K562 (cell line): Measurements from ENCODE around the gene EIF4E1B. TPM values are rescaled to one million over a fixed set of nuclear protein-coding genes. Genes with fewer than 3 reads are reported as not detected.

Source experiments
- ATAC-seq: fragments of 200-7000 bp; cut with Tn5 transposase; 3 replicates; pipeline ENCODE4 v1.9.1; 2020; ENCODE audit warnings: moderate library complexity
- BruUV-seq: library from RNA; stranded (reverse); fragments of 400-500 nt; replicated peaks from 2 replicates; lab custom pipeline; 2021; lab: Mats Ljungman, UMichigan
- CTCF ChIA-PET: fragments of 300-600 bp; formaldehyde crosslinking; extraction: SDS; loops from one replicate; lab custom pipeline; 2021; ENCODE audit warnings: low intra/inter-chr PET ratio; lab: Yijun Ruan, JAX
- POLR2A ChIA-PET: fragments of 300-600, 350-650 bp; sonication (Branson Sonifier 250); formaldehyde crosslinking; extraction: SDS; loops from one replicate; lab custom pipeline; 2021; ENCODE audit warnings: antibody characterized with exemption, inconsistent platforms; lab: Yijun Ruan, JAX
- DNase-seq, 4 experiments: peaks; one replicate each; pipeline versions ENCODE4 v3.0.0 to v3.0.0-alpha.2; 2011 to 2018; ENCODE audit warnings: low spot score in 3 of 4, mixed read lengths in 3 of 4; ENCODE audit errors: extremely low read depth in 1 of 4
- FAIRE-seq: peaks from 2 replicates; lab custom pipeline; 2011; peaks lifted over from hg19 to GRCh38; lab: Jason Lieb, UNC
- H2AFZ ChIP-seq: 2 replicates; pipeline ENCODE4 v1.6.0; 2011; ENCODE audit warnings: low read depth, low read length, control low read depth, inconsistent platforms
- H3K27ac ChIP-seq: fragments of 200-600 bp; 3 replicates; pipeline ENCODE4 v1.8.0; 2011; ENCODE audit warnings: low read depth, mild to moderate bottlenecking, control low read depth, inconsistent platforms, low read length, moderate library complexity, mixed read lengths; ENCODE audit errors: extremely low read depth
- H3K27me3 ChIP-seq, 2 experiments: fragments of 300-600 bp in 1 of 2; 2 replicates in 1 of 2; 3 replicates in 1 of 2; pipeline versions ENCODE4 v1.6.0 to v1.8.0; 2011; ENCODE audit warnings: inconsistent platforms in 2 of 2, low read length in 2 of 2, mild to moderate bottlenecking in 1 of 2, mixed read lengths in 1 of 2, moderate library complexity in 1 of 2; ENCODE audit not compliant: control insufficient read depth in 2 of 2, insufficient read depth in 2 of 2
- H3K36me3 ChIP-seq: fragments of 300-600 bp; 3 replicates; pipeline ENCODE4 v1.8.0; 2011; ENCODE audit warnings: mild to moderate bottlenecking, low read length, inconsistent platforms; ENCODE audit not compliant: control insufficient read depth, insufficient read depth
- H3K4me1 ChIP-seq, 2 experiments: fragments of 200-600 bp in 1 of 2; replicated peaks in 1 of 2; 2 replicates in 1 of 2; 3 replicates in 1 of 2; pipeline versions ENCODE4 v1.5.1 to v1.8.0; 2011; ENCODE audit warnings: inconsistent platforms in 2 of 2, low read length in 2 of 2, mild to moderate bottlenecking in 1 of 2, mixed read lengths in 1 of 2, moderate library complexity in 1 of 2; ENCODE audit not compliant: control insufficient read depth in 2 of 2, insufficient read depth in 2 of 2
- H3K4me2 ChIP-seq: 2 replicates; pipeline ENCODE4 v1.6.1; 2011; ENCODE audit warnings: low read length, control low read depth, inconsistent platforms, mixed read lengths; ENCODE audit not compliant: insufficient read depth
- H3K4me3 ChIP-seq: fragments of 200-600 bp; sonication (generic), shearing (Covaris generic); 2 replicates; pipeline ENCODE4 v1.5.1; 2016; ENCODE audit warnings: control low read depth, inconsistent platforms
- H3K79me2 ChIP-seq: fragments of 200-600 bp; 3 replicates; pipeline ENCODE4 v1.8.0; 2011; ENCODE audit warnings: low read length, inconsistent platforms; ENCODE audit not compliant: control insufficient read depth, insufficient read depth
- H3K9ac ChIP-seq, 2 experiments: 2 replicates each; pipeline versions ENCODE4 v1.6.0 to v1.6.1; 2011; ENCODE audit warnings: low read depth in 2 of 2, low read length in 2 of 2, control low read depth in 1 of 2, inconsistent platforms in 1 of 2, mild to moderate bottlenecking in 1 of 2, mixed read lengths in 1 of 2; ENCODE audit not compliant: insufficient read depth in 1 of 2
- H3K9me1 ChIP-seq: one replicate; pipeline ENCODE4 v1.6.0; 2011; ENCODE audit warnings: inconsistent platforms, mild to moderate bottlenecking, low read length, moderate library complexity; ENCODE audit not compliant: control insufficient read depth, insufficient read depth
- H3K9me3 ChIP-seq: replicated peaks from 2 replicates; pipeline ENCODE4 v1.5.1; 2011; ENCODE audit warnings: low read depth, low read length, inconsistent platforms; ENCODE audit not compliant: control insufficient read depth, insufficient read depth
- H4K20me1 ChIP-seq: replicated peaks from 2 replicates; pipeline ENCODE4 v1.6.1; 2011; ENCODE audit warnings: low read length, inconsistent platforms, mixed read lengths; ENCODE audit not compliant: control insufficient read depth, insufficient read depth
- BRCA1 ChIP-seq, 2 experiments: fragments of 450-650 bp in 1 of 2; sonication (generic) in 1 of 2; formaldehyde crosslinking in 1 of 2; IDR thresholded peaks; 2 replicates each; pipeline versions ENCODE4 v1.5.0 to v1.6.1; 2017 to 2020; ENCODE audit warnings: mild to moderate bottlenecking in 1 of 2, missing genetic modification reagents in 1 of 2
- ELF1 ChIP-seq: fragments of 200-800 bp; sonication (Bioruptor generic); IDR thresholded peaks from 2 replicates; pipeline ENCODE4 v1.6.1; 2016; ENCODE audit warnings: missing genetic modification characterization, missing compliant biosample characterization
- HMGN3 ChIP-seq: IDR thresholded peaks from 2 replicates; pipeline ENCODE4 v1.6.1; 2011; ENCODE audit warnings: borderline replicate concordance, low read depth, mild to moderate bottlenecking, mixed read lengths, low read length; ENCODE audit not compliant: insufficient read length; ENCODE audit errors: extremely low read depth
- ZBTB43 ChIP-seq: sonication (generic); formaldehyde crosslinking; IDR thresholded peaks from 2 replicates; pipeline ENCODE4 v1.8.0; 2023; ENCODE audit warnings: mild to moderate bottlenecking, missing genetic modification reagents
- WGBS: fragments of 100-300 bp; shearing (Covaris generic); methylation state at CpG from one replicate; pipeline ENCODE4 v1.1.6; 2016; ENCODE audit warnings: low coverage, mixed read lengths; ENCODE audit not compliant: insufficient coverage; ENCODE audit errors: missing lambda C conversion rate; 5-methylcytosine and 5-hydroxymethylcytosine counted together
- in situ Hi-C: fragments of 300-500 bp; cut with MboI; formaldehyde crosslinking; loops from 4 replicates; pipeline ENCODE4 v1.15.0; 2018; ENCODE audit warnings: inconsistent platforms, mixed read lengths
- intact Hi-C: fragments of 100-400 bp; cut with micrococcal nuclease; formaldehyde crosslinking; loops from 2 replicates; pipeline ENCODE4 v1.14.2; 2022
- polyA plus RNA-seq, 8 experiments: library from polyadenylated mRNA; depleted of rRNA in 4 of 8; stranded (reverse) in 5 of 8; unstranded in 3 of 8; fragments of >200 nt; fragmentation: Nextera tagmentation in 2 of 8; fragmentation: Illumina TruSeq in 1 of 8; extraction: Ambion mirVana in 2 of 8; extraction: Trizol in 1 of 8; gene quantifications; 2 replicates each; pipeline versions ENCODE4 v1.2.1 to v1.2.3, GENCODE V29; 2011 to 2014; ENCODE audit warnings: inconsistent platforms in 1 of 8, missing spikeins in 1 of 8
- total RNA-seq, 7 experiments: library from RNA; depleted of rRNA in 6 of 7; stranded (reverse); fragments of >200 nt in 6 of 7; fragmentation: Illumina TruSeq in 2 of 7; extraction: Trizol in 2 of 7; gene quantifications; 2 replicates each; pipeline versions ENCODE4 v1.2.1 to v1.2.3, GENCODE V29; 2011 to 2021; ENCODE audit warnings: low replicate concordance in 1 of 7

The EIF4E1B gene
- total and polyA plus RNA-seq, 9 of the 15 experiments (the other 6 are each of a cell fraction or from before 2014, with no cell fraction given), result not detected

DNA sequence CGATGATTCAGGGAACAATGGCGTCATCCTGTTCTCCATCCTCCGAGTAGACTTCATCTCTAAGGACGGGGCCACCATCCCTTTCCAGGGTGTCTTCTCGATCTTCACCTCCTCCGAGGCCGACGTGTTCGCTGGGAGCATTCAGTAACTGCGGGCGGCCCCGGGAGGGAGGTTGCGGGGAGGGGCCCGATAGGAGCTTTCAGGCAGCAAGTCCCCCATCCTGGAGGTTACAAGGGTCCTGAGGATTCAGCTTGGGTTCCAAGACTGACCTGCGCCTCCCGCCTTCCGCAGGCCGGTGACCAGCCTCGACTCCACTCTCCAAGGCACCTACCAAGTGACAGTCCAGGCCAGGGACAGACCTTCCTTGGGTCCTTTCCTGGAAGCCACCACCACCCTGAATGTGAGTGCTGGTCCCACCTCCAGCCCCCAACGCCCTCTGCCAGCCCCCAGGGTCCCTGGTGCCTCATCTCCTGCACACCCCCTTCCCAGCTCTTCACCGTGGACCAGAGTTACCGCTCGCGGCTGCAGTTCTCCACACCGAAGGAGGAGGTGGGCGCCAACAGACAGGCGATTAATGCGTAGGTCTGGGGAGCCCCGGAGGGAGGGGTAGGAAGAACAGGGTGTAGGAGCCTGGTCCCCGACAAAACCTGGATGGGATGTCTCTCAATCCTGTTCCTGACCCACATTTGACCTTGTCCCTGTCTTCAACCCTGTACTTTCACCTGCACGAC, 41.3 kb upstream of the EIF4E1B start:
- no peak for ATAC-seq
- H2AFZ ChIP-seq, result no peak overlapping the region
- H3K9me3 ChIP-seq, result peaks cover 13% of the 10 kb centered on the region
- H3K9ac ChIP-seq, result peak overlapping the region in 1 of 2 experiments; percentile 24; a peak in 1 of 4 replicates
- intact Hi-C loops, result no loop called here
- DNase-seq, result no peak
- no peaks in the 10 kb centered on the region for H3K79me2 ChIP-seq
- H4K20me1 ChIP-seq, result no peaks in the 10 kb centered on the region
- TF ChIP-seq BRCA1 (IDR thresholded peaks at IDR 0.05), result no peak
- TF ChIP-seq BRCA1 (CRISPR knock-in tag; IDR thresholded peaks at IDR 0.05), result no peak
- TF ChIP-seq HMGN3, result no peak
- no peak for TF ChIP-seq ELF1 (tag)
- TF ChIP-seq ZBTB43, result no peak
- no peak for FAIRE-seq
- H3K27me3 ChIP-seq, result peaks cover 6 to 33% of the 10 kb centered on the region in 2 experiments; a peak in 4 of 5 replicates
- WGBS, result 14% methylated on average over 30 of the region's 31 CpGs
- no peaks in the 10 kb centered on the region for H3K9me1 ChIP-seq
- H3K36me3 ChIP-seq, result no peaks in the 10 kb centered on the region
- ChIA-PET CTCF (interaction anchor here (1.3 kb wide), 1 partner anchor 11 kb away, joined by 3 read pairs; no protein-coding TSS in a partner anchor), POLR2A (interaction anchor here (0.7 kb wide), 1 partner anchor 10 kb away, joined by 4 read pairs; no protein-coding TSS in a partner anchor)
- H3K4me2 ChIP-seq, result no peak overlapping the region
- H3K27ac ChIP-seq, result no peak overlapping the region
- in situ Hi-C loops, result loop anchor here (25.0 kb wide), 1 partner anchor 852 kb away; no protein-coding TSS in a partner anchor
- BruUV-seq, result no TSS peak
- peaks cover 0 to 8% of the 10 kb centered on the region in 2 experiments; a peak in 1 of 5 replicates for H3K4me1 ChIP-seq
- no peak overlapping the region for H3K4me3 ChIP-seq
